ENCODE data around the gene FAM170B. TPM values are rescaled to one million over a fixed set of nuclear protein-coding genes. Genes with fewer than 3 reads are reported as not detected.

FAM170B gene
- total and polyA plus RNA-seq, 2 of the 4 experiments (the other 2 are of a cell fraction) = not detected

DNA sequence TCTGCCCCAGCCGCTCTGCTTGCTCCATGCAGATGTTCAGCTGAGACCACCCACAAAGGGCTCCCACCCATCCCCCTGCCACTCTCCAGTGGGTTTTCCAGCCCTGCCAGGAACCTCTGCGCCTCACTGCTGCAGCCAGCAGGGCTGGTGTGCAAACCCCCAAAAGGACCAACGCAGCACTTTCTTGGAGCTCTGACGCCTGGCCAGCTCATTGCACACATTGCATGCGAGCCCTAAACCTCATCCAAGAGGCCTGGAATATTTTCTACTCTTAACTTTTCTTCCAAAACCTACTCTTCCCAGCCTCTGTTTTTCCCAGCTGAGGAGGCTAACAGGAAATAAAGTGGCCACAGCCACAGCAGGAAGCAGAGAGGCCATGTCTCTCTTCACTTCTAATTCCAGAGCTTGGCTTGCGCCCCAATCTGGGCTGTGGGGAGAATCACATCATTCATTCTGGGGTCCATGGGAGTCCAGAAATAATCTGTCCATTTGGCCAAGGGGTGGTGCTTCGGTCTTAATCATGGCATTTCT, 4.6 kb upstream of the FAM170B start:
- intact Hi-C loops (cut with micrococcal nuclease) = no loop called here
- Histone ChIP-seq H4K20me1 (ENCODE audit: insufficient read depth, low read length) (peaks cover 13% of the 10 kb centered on the region; the same call in 1 of the 2 replicates), H2BK120ac (ENCODE audit: low read depth, low read length) (peak overlapping the region; percentile 82), H4K8ac (ENCODE audit: low read depth in 2 of 2, low read length in 2 of 2) (peak overlapping the region; percentile 3 to 66; a peak in 3 of 4 replicates), H3K18ac (ENCODE audit: low read depth, low read length) (peak overlapping the region; percentile 58), H4K5ac (ENCODE audit: low read depth, low read length) (peak overlapping the region; percentile 13), H2AK9ac (replicated peaks; ENCODE audit: low read depth, low read length, poor library complexity) (no peak overlapping the region), H3K4me1 (ENCODE audit: control insufficient read depth, insufficient read depth, low read length) (peaks cover 38% of the 10 kb centered on the region), H2BK20ac (ENCODE audit: low read depth, low read length) (peak overlapping the region; percentile 66), H3K9me3 (ENCODE audit: control insufficient read depth, insufficient read depth, low read length) (no peaks in the 10 kb centered on the region), H3K9me1 (ENCODE audit: insufficient read depth, low read length) (peaks cover 25% of the 10 kb centered on the region), H3K79me1 (ENCODE audit: low read depth in 1 of 2, low read length in 2 of 2) (no peaks in the 10 kb centered on the region), H3K14ac (replicated peaks; ENCODE audit: low read depth, low read length) (peak overlapping the region; percentile 61; the same call in 1 of the 2 replicates), H3K4me3 (ENCODE audit: insufficient read depth, low read depth, low read length) (no peak overlapping the region), H2BK15ac (ENCODE audit: low read depth, low read length) (no peak overlapping the region; the same call in 2 of the 3 replicates), H3K23ac (ENCODE audit: low read depth, low read length) (peak overlapping the region; percentile 48), H3K4ac (ENCODE audit: low read depth, low read length) (peak overlapping the region; percentile 69), H2AFZ (replicated peaks; ENCODE audit: low read length, poor library complexity) (peak overlapping the region; percentile 61), H4K91ac (ENCODE audit: insufficient read depth, low read depth, low read length) (peak overlapping the region; percentile 39), H3K27ac (ENCODE audit: insufficient read depth, low read length) (peak overlapping the region; percentile 7; the same call in 1 of the 2 replicates), H3K4me2 (ENCODE audit: low read depth, low read length) (peak overlapping the region; percentile 34), H3K56ac (ENCODE audit: extremely low read depth, insufficient read depth, low read length) (no peak overlapping the region), H3K9ac (ENCODE audit: low read depth, low read length) (no peak overlapping the region), H3K36me3 (ENCODE audit: control insufficient read depth, insufficient read depth, low read length) (no peaks in the 10 kb centered on the region), H3K27me3 (ENCODE audit: control insufficient read depth, insufficient read depth, low read length) (peaks cover 5% of the 10 kb centered on the region), H2BK5ac (ENCODE audit: low read depth, low read length, poor library complexity, severe bottlenecking) (peak overlapping the region; percentile 64), H2AK5ac (ENCODE audit: low read depth, low read length) (peak overlapping the region; percentile 74)
- TF ChIP-seq, protein P1, sequence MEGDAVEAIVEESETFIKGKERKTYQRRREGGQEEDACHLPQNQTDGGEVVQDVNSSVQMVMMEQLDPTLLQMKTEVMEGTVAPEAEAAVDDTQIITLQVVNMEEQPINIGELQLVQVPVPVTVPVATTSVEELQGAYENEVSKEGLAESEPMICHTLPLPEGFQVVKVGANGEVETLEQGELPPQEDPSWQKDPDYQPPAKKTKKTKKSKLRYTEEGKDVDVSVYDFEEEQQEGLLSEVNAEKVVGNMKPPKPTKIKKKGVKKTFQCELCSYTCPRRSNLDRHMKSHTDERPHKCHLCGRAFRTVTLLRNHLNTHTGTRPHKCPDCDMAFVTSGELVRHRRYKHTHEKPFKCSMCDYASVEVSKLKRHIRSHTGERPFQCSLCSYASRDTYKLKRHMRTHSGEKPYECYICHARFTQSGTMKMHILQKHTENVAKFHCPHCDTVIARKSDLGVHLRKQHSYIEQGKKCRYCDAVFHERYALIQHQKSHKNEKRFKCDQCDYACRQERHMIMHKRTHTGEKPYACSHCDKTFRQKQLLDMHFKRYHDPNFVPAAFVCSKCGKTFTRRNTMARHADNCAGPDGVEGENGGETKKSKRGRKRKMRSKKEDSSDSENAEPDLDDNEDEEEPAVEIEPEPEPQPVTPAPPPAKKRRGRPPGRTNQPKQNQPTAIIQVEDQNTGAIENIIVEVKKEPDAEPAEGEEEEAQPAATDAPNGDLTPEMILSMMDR (conservative IDR thresholded peaks at IDR 0.05; ENCODE audit: low read depth, low read length) = peak; percentile 8; the same call in 1 of the 2 replicates
- TF ChIP-seq MXI1 (IDR thresholded peaks at IDR 0.05; ENCODE audit: borderline replicate concordance, low read depth, low read length) = no peak
- TF ChIP-seq SMC3 (IDR thresholded peaks at IDR 0.05; ENCODE audit: low read depth, low read length) = no peak
- TF ChIP-seq CEBPB (IDR thresholded peaks at IDR 0.05; ENCODE audit: low read depth, low read length) = peak; percentile 67
- peak; percentile 89 for TF ChIP-seq MAFK (IDR thresholded peaks at IDR 0.05; ENCODE audit: low read depth, low read length)
- TF ChIP-seq NFE2L2 (IDR thresholded peaks at IDR 0.05; ENCODE audit: low read depth, low read length) = no peak
- TF ChIP-seq POLR2A (IDR thresholded peaks at IDR 0.05; ENCODE audit: low read depth, low read length) = peak; percentile 34; the same call in 1 of the 2 replicates
- TF ChIP-seq FOS (IDR thresholded peaks at IDR 0.05; ENCODE audit: low read depth, low read length) = no peak
- POLR2A ChIA-PET (ENCODE audit: unreplicated experiment) = no interaction called here
- DNase-seq (peak; percentile 87), ATAC-seq (ENCODE audit: low read depth) (peak; percentile 21)
- dilution Hi-C loops (cut with HindIII; ENCODE audit: low sequenced_read_pairs, unreplicated experiment) = no loop called here
- no CpG with 5 or more reads among the region's 7 CpGs for WGBS, 2 experiments (ENCODE audit: extremely low coverage in 2 of 2, insufficient read length in 1 of 2)
- BruUV-seq (replicated peaks) = no TSS peak
- in situ Hi-C loops (cut with MboI; ENCODE audit: low sequenced_read_pairs) = no loop called here
- CTCF ChIA-PET = interaction anchor here (1.2 to 1.6 kb wide), 2 partner anchors 13 to 18 kb away, joined by 3 to 4 read pairs; no protein-coding TSS in a partner anchor

Data from IMR-90 (cell line).